22Rv1 (cell line): Measurements from ENCODE around the gene TNFRSF1B.

Experiments used
- CTCF ChIP-seq: fragments of 450-650 bp; IDR thresholded peaks from 2 replicates; pipeline ENCODE4 v1.5.1; 2017; ENCODE audit warnings: mild to moderate bottlenecking
- ZFX ChIP-seq: fragments of 450-650 bp; IDR thresholded peaks from 2 replicates; pipeline ENCODE4 v1.6.1; 2017; ENCODE audit warnings: antibody characterized with exemption, borderline replicate concordance

GRCh38 chr1:12177156-12177998 is 10.6 kb downstream of the TNFRSF1B start:
- no peak for TF ChIP-seq CTCF
- no peak for TF ChIP-seq ZFX
